Suprapubic skin (tissue), 3 donors: ENCODE results near the gene SLC13A2.

ENCODE experiments used
- CTCF ChIP-seq, 2 donors: fragments of 200-600 bp in 1 of 2; fragments of 450-650 bp in 1 of 2; sonication (generic) in 1 of 2; IDR thresholded peaks; one replicate each; pipeline ENCODE4 v1.5.1; 2016 to 2019; ENCODE audit warnings: antibody characterized with exemption in 2 of 2, mild to moderate bottlenecking in 1 of 2, moderate library complexity in 1 of 2
- POLR2A ChIP-seq, 2 donors: fragments of 450-650 bp; IDR thresholded peaks; one replicate each; pipeline ENCODE4 v1.6.1; 2017; ENCODE audit warnings: antibody characterized with exemption in 2 of 2, mild to moderate bottlenecking in 2 of 2, moderate library complexity in 2 of 2

GRCh38 chr17:28495635-28496034 is 22.2 kb downstream of the SLC13A2 start:
- TF ChIP-seq CTCF (IDR thresholded peaks at IDR 0.05) = no peak
- no peak for TF ChIP-seq POLR2A (IDR thresholded peaks at IDR 0.05)
